IMR-90 (cell line): ENCODE measurements around the gene CCER1. TPM values are rescaled to one million over a fixed set of nuclear protein-coding genes. Genes with fewer than 3 reads are reported as not detected.

Experiments used
- ATAC-seq: fragments of 200-7000 bp; cut with Tn5 transposase; 2 replicates; pipeline ENCODE4 v1.9.1; 2020; ENCODE audit warnings: low read depth, mild to moderate bottlenecking, moderate library complexity
- Bru-seq: library from RNA; stranded (reverse); fragments of 400-500 nt; gene quantifications from one replicate; lab custom pipeline; 2021; lab: Mats Ljungman, UMichigan
- BruChase-seq, 2 experiments: library from RNA; stranded (reverse); fragments of 400-500 nt; gene quantifications; one replicate each; lab custom pipeline; 2021; lab: Mats Ljungman, UMichigan
- BruUV-seq: library from RNA; stranded (reverse); fragments of 400-500 nt; replicated peaks from 2 replicates; lab custom pipeline; 2021; lab: Mats Ljungman, UMichigan
- CTCF ChIA-PET: fragments of 300-600 bp; formaldehyde crosslinking; extraction: SDS; loops from one replicate; lab custom pipeline; 2021; ENCODE audit warnings: antibody characterized with exemption; lab: Yijun Ruan, JAX
- POLR2A ChIA-PET: fragments of 300-600 bp; sonication (Branson Sonifier 250); formaldehyde crosslinking; loops from one replicate; lab custom pipeline; 2022; ENCODE audit warnings: antibody characterized with exemption; ENCODE audit not compliant: unreplicated experiment; lab: Charles Lee
- DNase-seq: peaks from one replicate; pipeline ENCODE4 v3.0.0; 2013
- H2AFZ ChIP-seq: replicated peaks from 2 replicates; pipeline ENCODE3; 2013; ENCODE audit warnings: low read length, mild to moderate bottlenecking; ENCODE audit not compliant: poor library complexity
- H2AK5ac ChIP-seq: 2 replicates; pipeline ENCODE4 v1.6.1; 2013; ENCODE audit warnings: low read depth, low read length, inconsistent platforms
- H2AK9ac ChIP-seq: replicated peaks from 2 replicates; pipeline ENCODE3; 2013; ENCODE audit warnings: mild to moderate bottlenecking, low read depth, low read length, moderate library complexity; ENCODE audit not compliant: poor library complexity
- H2BK120ac ChIP-seq: 2 replicates; pipeline ENCODE4 v1.6.1; 2013; ENCODE audit warnings: low read depth, low read length, inconsistent platforms
- H2BK15ac ChIP-seq: 3 replicates; pipeline ENCODE4 v1.6.1; 2013; ENCODE audit warnings: low read depth, low read length, inconsistent platforms
- H2BK20ac ChIP-seq: 2 replicates; pipeline ENCODE4 v1.6.1; 2013; ENCODE audit warnings: low read depth, mild to moderate bottlenecking, inconsistent platforms, low read length, moderate library complexity
- H2BK5ac ChIP-seq: 2 replicates; pipeline ENCODE4 v1.6.1; 2013; ENCODE audit warnings: mild to moderate bottlenecking, low read depth, low read length, inconsistent platforms; ENCODE audit not compliant: poor library complexity, severe bottlenecking
- H3K14ac ChIP-seq: replicated peaks from 2 replicates; pipeline ENCODE4 v1.6.1; 2013; ENCODE audit warnings: low read depth, low read length, inconsistent platforms
- H3K18ac ChIP-seq: 2 replicates; pipeline ENCODE4 v1.6.1; 2013; ENCODE audit warnings: low read depth, low read length, control low read depth
- H3K23ac ChIP-seq: 2 replicates; pipeline ENCODE4 v1.6.1; 2013; ENCODE audit warnings: low read depth, low read length, inconsistent platforms
- H3K27ac ChIP-seq: 2 replicates; pipeline ENCODE4 v1.5.1; 2013; ENCODE audit warnings: mild to moderate bottlenecking, control low read depth, low read length; ENCODE audit not compliant: insufficient read depth
- H3K27me3 ChIP-seq: 2 replicates; pipeline ENCODE4 v1.6.1; 2013; ENCODE audit warnings: low read length; ENCODE audit not compliant: control insufficient read depth, insufficient read depth
- H3K36me3 ChIP-seq: 2 replicates; pipeline ENCODE4 v1.6.1; 2013; ENCODE audit warnings: low read length, mixed read lengths; ENCODE audit not compliant: control insufficient read depth, insufficient read depth
- H3K4ac ChIP-seq: 2 replicates; pipeline ENCODE4 v1.6.1; 2013; ENCODE audit warnings: low read depth, low read length, inconsistent platforms
- H3K4me1 ChIP-seq: 2 replicates; pipeline ENCODE4 v1.6.1; 2013; ENCODE audit warnings: low read length, mixed read lengths; ENCODE audit not compliant: control insufficient read depth, insufficient read depth
- H3K4me2 ChIP-seq: 2 replicates; pipeline ENCODE4 v1.6.1; 2013; ENCODE audit warnings: low read depth, mild to moderate bottlenecking, control low read depth, low read length, moderate library complexity
- H3K4me3 ChIP-seq: 2 replicates; pipeline ENCODE4 v1.5.1; 2013; ENCODE audit warnings: low read depth, mild to moderate bottlenecking, control low read depth, low read length, moderate library complexity; ENCODE audit not compliant: insufficient read depth
- H3K56ac ChIP-seq: 2 replicates; pipeline ENCODE4 v1.6.1; 2013; ENCODE audit warnings: low read length, inconsistent platforms; ENCODE audit not compliant: insufficient read depth; ENCODE audit errors: extremely low read depth
- H3K79me1 ChIP-seq, 2 experiments: 2 replicates each; pipeline ENCODE4 v1.6.1; 2013; ENCODE audit warnings: low read length in 2 of 2, inconsistent platforms in 1 of 2, low read depth in 1 of 2
- H3K9ac ChIP-seq: 2 replicates; pipeline ENCODE4 v1.6.1; 2013; ENCODE audit warnings: low read depth, low read length, control low read depth
- H3K9me1 ChIP-seq: 2 replicates; pipeline ENCODE4 v1.6.1; 2013; ENCODE audit warnings: low read length, inconsistent platforms; ENCODE audit not compliant: insufficient read depth
- H3K9me3 ChIP-seq: 2 replicates; pipeline ENCODE4 v1.6.1; 2013; ENCODE audit warnings: low read length; ENCODE audit not compliant: control insufficient read depth, insufficient read depth
- H4K20me1 ChIP-seq: 2 replicates; pipeline ENCODE4 v1.6.1; 2013; ENCODE audit warnings: low read length, inconsistent platforms; ENCODE audit not compliant: insufficient read depth
- H4K5ac ChIP-seq: 2 replicates; pipeline ENCODE4 v1.6.1; 2013; ENCODE audit warnings: mild to moderate bottlenecking, low read depth, low read length, control low read depth
- H4K8ac ChIP-seq, 2 experiments: 2 replicates each; pipeline ENCODE4 v1.6.1; 2013; ENCODE audit warnings: low read depth in 2 of 2, low read length in 2 of 2, control low read depth in 1 of 2, inconsistent platforms in 1 of 2
- H4K91ac ChIP-seq: 2 replicates; pipeline ENCODE4 v1.6.1; 2013; ENCODE audit warnings: low read depth, low read length, inconsistent platforms; ENCODE audit not compliant: insufficient read depth
- CEBPB ChIP-seq: IDR thresholded peaks from 2 replicates; pipeline ENCODE4 v1.6.1; 2012; ENCODE audit warnings: low read depth, low read length, improper control_type of control experiment
- FOS ChIP-seq: fragments of 150-350 bp; IDR thresholded peaks from 2 replicates; pipeline ENCODE4 v1.6.1; 2016; ENCODE audit warnings: low read depth, low read length
- MXI1 ChIP-seq: IDR thresholded peaks from 2 replicates; pipeline ENCODE4 v1.6.1; 2012; ENCODE audit warnings: low read depth, mild to moderate bottlenecking, low read length, moderate library complexity, borderline replicate concordance
- POLR2A ChIP-seq: IDR thresholded peaks from 2 replicates; pipeline ENCODE4 v1.6.1; 2012; ENCODE audit warnings: mild to moderate bottlenecking, low read depth, low read length
- RAD21 ChIP-seq: IDR thresholded peaks from 2 replicates; pipeline ENCODE4 v1.6.1; 2012; ENCODE audit warnings: low read length, improper control_type of control experiment
- SMC3 ChIP-seq: fragments of 150-350 bp; IDR thresholded peaks from 2 replicates; pipeline ENCODE4 v1.6.1; 2016; ENCODE audit warnings: low read depth, mild to moderate bottlenecking, antibody characterized with exemption, low read length, moderate library complexity
- USF2 ChIP-seq: fragments of 150-350 bp; IDR thresholded peaks from 2 replicates; pipeline ENCODE4 v1.6.1; 2017; ENCODE audit warnings: mild to moderate bottlenecking, antibody characterized with exemption, low read length, low read depth
- WGBS, 2 experiments: methylation state at CpG; one replicate each; pipeline versions ENCODE4 v1.1.5 to v1.1.7; 2013; ENCODE audit warnings: missing lambda C conversion rate in 2 of 2; ENCODE audit not compliant: insufficient read length in 1 of 2; ENCODE audit errors: extremely low coverage in 2 of 2; 5-methylcytosine and 5-hydroxymethylcytosine counted together
- dilution Hi-C: fragments of 300-500 bp; cut with HindIII; formaldehyde crosslinking; loops from one replicate; pipeline ENCODE4 v1.14.3; 2018; ENCODE audit warnings: low sequenced_read_pairs; ENCODE audit not compliant: unreplicated experiment
- in situ Hi-C: fragments of 300-500 bp; cut with MboI; formaldehyde crosslinking; loops from 3 replicates; pipeline ENCODE4 v1.14.3; 2019; ENCODE audit warnings: low sequenced_read_pairs, inconsistent platforms, mixed read lengths
- intact Hi-C: fragments of 100-400 bp; cut with micrococcal nuclease; formaldehyde crosslinking; loops from 2 replicates; pipeline ENCODE4 v1.10.0; 2022
- long read RNA-seq: library from polyadenylated mRNA; unstranded; transcript quantifications from one replicate; pipeline ENCODE4 v2.0.0, GENCODE V29; 2021; ENCODE audit not compliant: unreplicated experiment
- polyA plus RNA-seq, 3 experiments: library from polyadenylated mRNA; depleted of rRNA; stranded (reverse); fragments of >200 nt; gene quantifications; 2 replicates each; pipeline ENCODE4 v1.2.3, GENCODE V29; 2012; ENCODE audit warnings: low replicate concordance in 1 of 3
- total RNA-seq: library from RNA; depleted of rRNA; stranded (reverse); fragments of >200 nt; gene quantifications from 2 replicates; pipeline ENCODE4 v1.2.3, GENCODE V29; 2012; rRNA removed

Gene CCER1
- total RNA-seq (not detected in 2 replicates), polyA plus RNA-seq (2012; rRNA removed) (not detected in 2 replicates), Bru-seq, nascent RNA (not detected), BruChase-seq, experiment 1, labeled RNA remaining after a 6-hour chase (not detected), BruChase-seq, experiment 2, labeled RNA remaining after a 2-hour chase (not detected)
- polyA plus RNA-seq (2012; cell fraction: cytosol; rRNA removed): not detected in 2 replicates
- polyA plus RNA-seq (2012; cell fraction: nucleus; rRNA removed; ENCODE audit: low replicate concordance): not detected in 2 replicates
- long read RNA-seq: 0 reads

GRCh38 chr12:90954921-90955320 is at the start of gene CCER1:
CCER1 (minus strand) TSS chr12:90955176; CDS start chr12:90954742, 434 bp downstream.
- Histone ChIP-seq H3K56ac (no peak within 1 kb of the TSS), H4K8ac (no peak within 1 kb of the TSS), H3K27me3 (no peaks in the 10 kb centered on the region), H2BK20ac (no peak within 1 kb of the TSS), H3K14ac (no peak within 1 kb of the TSS), H2AK9ac (no peak within 1 kb of the TSS), H3K9me3 (no peaks in the 10 kb centered on the region), H4K20me1 (no peaks in the 10 kb centered on the region), H3K4me2 (no peak within 1 kb of the TSS), H2BK5ac (no peak within 1 kb of the TSS), H3K18ac (no peak within 1 kb of the TSS), H2AK5ac (no peak within 1 kb of the TSS), H3K9ac (no peak within 1 kb of the TSS), H3K4ac (no peak within 1 kb of the TSS), H2BK120ac (no peak within 1 kb of the TSS), H3K36me3 (no peaks in the 10 kb centered on the region), H3K9me1 (no peaks in the 10 kb centered on the region), H2BK15ac (no peak within 1 kb of the TSS), H2AFZ (no peak within 1 kb of the TSS), H3K23ac (no peak within 1 kb of the TSS), H3K4me3 (no peak within 1 kb of the TSS), H3K4me1 (no peaks in the 10 kb centered on the region), H3K79me1 (no peaks in the 10 kb centered on the region), H4K91ac (no peak within 1 kb of the TSS), H4K5ac (no peak within 1 kb of the TSS), H3K27ac (no peak within 1 kb of the TSS)
- WGBS, 2 experiments: 100% methylated on average over 7 of the region's 22 CpGs; no CpG with 5 or more reads in 1 of the 2 experiments
- dilution Hi-C loops (no loop called here), in situ Hi-C loops (loop anchor here (25.0 kb wide), 1 partner anchor 1682 kb away; no protein-coding TSS in a partner anchor), intact Hi-C loops (no loop called here)
- CTCF ChIA-PET: no interaction called here
- TF ChIP-seq RAD21 (no peak), SMC3 (no peak), MXI1 (no peak), POLR2A (no peak), FOS (no peak), USF2 (no peak), CEBPB (no peak)
- DNase-seq (no peak), ATAC-seq (no peak)
- POLR2A ChIA-PET: no interaction called here
- no TSS peak for BruUV-seq
